Retina (tissue), 1 donor: ENCODE results near the gene CLDN1.
"Not testable (repeated sequence)": the region's sequence is repeated elsewhere in the genome, so short reads cannot be mapped to it uniquely, and the experiment has no call there.

ENCODE experiments used
- DNase-seq: peaks from one replicate; pipeline ENCODE4 v3.0.0-alpha.2; 2016

The CLDN1 gene

GRCh38 chr3:190289989-190290388, 32.3 kb downstream of the CLDN1 start:
- DNase-seq: no peak

- no peak for DNase-seq
These were observed 33.4 kb downstream of the CLDN1 start for GRCh38 chr3:190288836-190289235.

GRCh38 chr3:190286014-190286413, 36.2 kb downstream of the CLDN1 start:
- no peak for DNase-seq

- DNase-seq: no peak
These were observed 40.8 kb downstream of the CLDN1 start for GRCh38 chr3:190281308-190282051.

GRCh38 chr3:190279690-190280089, 42.6 kb downstream of the CLDN1 start:
- no peak for DNase-seq

GRCh38 chr3:190272747-190273146, 49.5 kb downstream of the CLDN1 start:
- no peak for DNase-seq

GRCh38 chr3:190269101-190269500, 53.1 kb downstream of the CLDN1 start:
- DNase-seq: no peak

- not testable (repeated sequence) for DNase-seq
These were observed 54.8 kb downstream of the CLDN1 start for GRCh38 chr3:190267464-190267863.

GRCh38 chr3:190266913-190267290, 55.3 kb downstream of the CLDN1 start:
- DNase-seq: no peak

GRCh38 chr3:190266265-190266912, 55.9 kb downstream of the CLDN1 start:
- no peak for DNase-seq

- no peak for DNase-seq
These were observed 56.5 kb downstream of the CLDN1 start for GRCh38 chr3:190265796-190266195.

- no peak for DNase-seq
These were observed 57.1 kb downstream of the CLDN1 start for GRCh38 chr3:190265126-190265525.

- no peak for DNase-seq
These were observed 60.5 kb downstream of the CLDN1 start for GRCh38 chr3:190261740-190262139.

GRCh38 chr3:190261015-190261414, 61.2 kb downstream of the CLDN1 start:
- no peak for DNase-seq

GRCh38 chr3:190260301-190260700, 61.9 kb downstream of the CLDN1 start:
- no peak for DNase-seq

- DNase-seq: peak; percentile 83
These were observed 63.6 kb downstream of the CLDN1 start for GRCh38 chr3:190258634-190259033.
